HUES64 (cell line): Measurements from ENCODE around the gene TBC1D14.

ENCODE experiments used
- H3K27ac ChIP-seq: 2 replicates; pipeline ENCODE4 v1.7.0; 2013; ENCODE audit warnings: low read depth, low read length, inconsistent platforms
- H3K27me3 ChIP-seq: 2 replicates; pipeline ENCODE4 v1.6.1; 2013; ENCODE audit warnings: mild to moderate bottlenecking, low read length; ENCODE audit not compliant: insufficient read depth
- H3K36me3 ChIP-seq: 2 replicates; pipeline ENCODE4 v1.6.1; 2013; ENCODE audit warnings: mild to moderate bottlenecking, low read length; ENCODE audit not compliant: insufficient read depth
- H3K4me1 ChIP-seq: 2 replicates; pipeline ENCODE4 v1.6.1; 2013; ENCODE audit warnings: mild to moderate bottlenecking, low read length, moderate library complexity; ENCODE audit not compliant: insufficient read depth
- H3K4me3 ChIP-seq: 2 replicates; pipeline ENCODE4 v1.5.1; 2013; ENCODE audit warnings: mild to moderate bottlenecking, low read length, moderate library complexity
- H3K9ac ChIP-seq: 2 replicates; pipeline ENCODE4 v1.6.1; 2013; ENCODE audit warnings: mild to moderate bottlenecking, low read depth, low read length
- H3K9me3 ChIP-seq: 2 replicates; pipeline ENCODE4 v1.6.1; 2013; ENCODE audit warnings: low read depth, low read length; ENCODE audit not compliant: insufficient read depth
- WGBS: fragments of 150-250, 120-280 bp; methylation state at CpG from one replicate; pipeline ENCODE4 v1.1.7; 2013; ENCODE audit warnings: missing lambda C conversion rate; 5-methylcytosine and 5-hydroxymethylcytosine counted together

TBC1D14 gene

DNA sequence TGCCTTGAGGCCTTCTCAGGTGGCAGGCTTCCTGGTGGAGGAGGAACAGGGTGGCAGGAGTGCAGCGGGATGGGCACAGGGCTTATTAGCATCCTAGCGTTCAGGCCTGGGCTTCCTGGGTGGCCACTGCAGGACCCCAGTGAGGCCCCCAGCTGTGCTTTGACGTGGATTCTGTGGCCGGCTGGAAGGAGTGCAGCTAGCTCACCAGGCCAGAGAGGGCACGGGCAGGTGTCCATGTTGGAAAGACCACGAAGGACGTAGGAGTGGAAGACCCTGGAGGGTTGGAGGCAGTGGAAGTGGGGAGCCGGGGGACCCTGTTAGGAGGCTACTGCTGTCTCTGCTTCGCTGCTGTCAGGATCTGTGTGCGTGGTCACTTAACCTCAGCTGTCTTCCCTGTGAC, 120.3 kb downstream of the TBC1D14 start:
- 94% methylated on average over 10 of the region's 10 CpGs for WGBS
- Histone ChIP-seq H3K27me3 (no peaks in the 10 kb centered on the region), H3K4me1 (no peaks in the 10 kb centered on the region), H3K9me3 (no peaks in the 10 kb centered on the region), H3K4me3 (no peak overlapping the region), H3K9ac (no peak overlapping the region), H3K36me3 (peaks cover 66% of the 10 kb centered on the region), H3K27ac (no peak overlapping the region)

GRCh38 chr4:7030856-7031255, 121.2 kb downstream of the TBC1D14 start:
- 94% methylated on average over 10 of the region's 10 CpGs for WGBS
- no peak overlapping the region for H3K27ac ChIP-seq
- no peak overlapping the region for H3K4me3 ChIP-seq
- no peaks in the 10 kb centered on the region for H3K4me1 ChIP-seq
- H3K27me3 ChIP-seq, result no peaks in the 10 kb centered on the region
- no peaks in the 10 kb centered on the region for H3K9me3 ChIP-seq
- no peak overlapping the region for H3K9ac ChIP-seq
- peaks cover 57% of the 10 kb centered on the region for H3K36me3 ChIP-seq

DNA sequence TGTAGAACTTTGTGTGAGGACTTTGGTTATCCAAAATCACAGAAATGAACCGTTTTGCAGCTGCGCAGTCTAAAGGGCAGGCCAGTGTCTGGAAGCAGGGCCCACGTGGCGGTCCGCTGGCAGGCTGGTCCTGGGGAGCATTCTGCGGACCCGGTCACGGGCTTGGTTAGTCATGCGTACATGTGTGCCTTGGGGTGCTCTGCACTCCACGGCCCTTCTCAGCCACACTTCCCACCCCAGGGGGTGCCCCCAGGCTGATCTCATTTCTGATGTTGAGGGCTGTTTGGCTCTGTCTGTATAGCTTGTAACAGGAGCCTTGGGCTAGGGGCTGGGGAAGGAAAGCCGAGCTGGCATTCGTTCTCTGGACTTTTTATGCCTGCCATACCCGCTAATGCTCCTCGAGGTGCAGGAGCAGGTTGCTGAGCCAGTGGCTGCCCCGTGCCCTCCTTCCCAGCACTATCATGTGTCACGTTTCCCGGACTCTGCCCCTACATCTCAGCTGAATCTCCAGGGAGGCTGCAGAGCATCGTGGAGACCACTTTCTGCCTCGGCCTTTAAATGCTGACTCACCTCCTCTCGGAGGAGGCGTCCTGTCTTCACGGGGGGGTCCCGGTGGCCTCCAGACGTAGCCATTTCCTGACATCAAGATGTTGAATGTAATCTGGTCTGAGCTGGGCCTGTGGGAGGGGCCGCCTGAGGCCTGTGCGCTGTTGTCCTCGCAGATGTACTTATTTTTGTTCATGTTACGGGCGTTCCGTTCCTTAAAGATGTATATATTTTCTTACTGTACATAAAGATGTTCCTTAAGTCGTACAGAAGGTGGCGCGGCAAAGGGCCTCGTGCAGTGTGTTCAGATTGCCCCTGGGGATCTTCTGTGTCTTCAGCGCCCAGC, 122.2 kb downstream of the TBC1D14 start:
- Histone ChIP-seq H3K9ac (no peak overlapping the region), H3K4me3 (no peak overlapping the region), H3K27me3 (no peaks in the 10 kb centered on the region), H3K27ac (no peak overlapping the region), H3K36me3 (peaks cover 49% of the 10 kb centered on the region), H3K9me3 (no peaks in the 10 kb centered on the region), H3K4me1 (no peaks in the 10 kb centered on the region)
- WGBS, result 92% methylated on average over 32 of the region's 35 CpGs

- no peaks in the 10 kb centered on the region for H3K27me3 ChIP-seq
- H3K4me3 ChIP-seq, result no peak overlapping the region
- H3K9ac ChIP-seq, result no peak overlapping the region
- no peak overlapping the region for H3K27ac ChIP-seq
- no peaks in the 10 kb centered on the region for H3K9me3 ChIP-seq
- WGBS, result 94% methylated on average over 8 of the region's 8 CpGs
- no peaks in the 10 kb centered on the region for H3K4me1 ChIP-seq
- peaks cover 42% of the 10 kb centered on the region for H3K36me3 ChIP-seq
These were observed 123.0 kb downstream of the TBC1D14 start for GRCh38 chr4:7032596-7032995.

DNA sequence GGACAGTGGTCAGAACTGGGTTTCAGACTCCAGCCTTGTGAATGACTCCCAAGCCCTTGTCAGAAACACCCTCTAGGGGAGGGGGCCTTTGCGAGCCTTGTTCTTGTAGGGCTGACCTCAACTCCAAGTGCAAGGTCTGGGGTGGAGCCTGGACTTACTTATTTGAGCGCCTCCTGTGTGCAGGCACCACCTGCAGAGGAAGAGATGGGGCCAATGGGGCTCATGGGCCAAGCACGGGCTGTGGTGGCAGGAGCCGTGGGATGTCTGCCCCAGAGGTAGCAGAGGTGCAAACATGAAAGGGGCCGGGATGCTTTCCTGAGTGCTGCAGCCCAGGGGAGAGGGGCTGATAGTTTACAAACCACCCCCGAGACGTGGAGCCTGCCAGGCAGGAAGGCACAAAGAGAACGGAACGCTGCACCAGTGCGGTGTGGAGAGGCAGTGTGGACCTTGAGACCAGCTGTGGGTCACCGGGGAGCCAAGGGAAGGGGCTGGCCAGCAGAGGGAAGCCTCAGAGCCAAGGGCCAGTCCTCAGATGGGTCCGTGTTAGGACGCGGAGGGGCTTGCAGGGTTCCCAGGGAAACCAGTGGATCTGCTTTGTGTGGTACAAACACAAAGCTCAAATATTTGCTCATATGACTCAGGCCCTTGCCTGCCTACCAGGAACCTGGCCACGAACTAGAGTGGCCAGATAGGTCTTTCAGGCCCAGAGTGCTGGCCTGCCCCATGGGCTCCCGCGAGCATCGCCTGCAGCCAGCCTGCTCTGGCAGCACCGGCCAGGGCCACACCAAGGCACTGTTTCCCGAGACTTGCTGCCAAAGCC, 124.8 kb downstream of the TBC1D14 start:
- no peaks in the 10 kb centered on the region for H3K27me3 ChIP-seq
- no peaks in the 10 kb centered on the region for H3K9me3 ChIP-seq
- H3K27ac ChIP-seq, result no peak overlapping the region
- H3K4me3 ChIP-seq, result no peak overlapping the region
- WGBS, result 83% methylated on average over 20 of the region's 20 CpGs
- H3K9ac ChIP-seq, result no peak overlapping the region
- peaks cover 33% of the 10 kb centered on the region for H3K36me3 ChIP-seq
- no peaks in the 10 kb centered on the region for H3K4me1 ChIP-seq

DNA sequence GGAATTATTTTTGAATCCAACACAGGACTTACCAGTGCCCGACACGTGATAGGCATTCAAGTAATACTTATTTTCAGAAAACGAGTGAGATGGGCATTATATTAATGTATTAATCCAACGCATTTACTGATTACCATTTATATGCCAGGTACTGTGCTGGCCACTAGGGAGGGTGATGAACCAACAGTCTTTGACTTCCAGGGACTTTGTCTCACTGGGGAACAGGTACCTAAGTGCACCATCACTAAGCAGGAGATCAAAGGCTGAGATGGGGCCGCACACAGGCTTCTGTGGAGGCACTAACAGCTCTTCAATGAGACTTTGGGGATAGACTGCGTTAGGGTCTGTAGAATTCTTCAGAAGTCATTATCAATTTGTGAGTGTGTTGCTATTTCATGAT, 127.8 kb downstream of the TBC1D14 start:
- no peak overlapping the region for H3K9ac ChIP-seq
- H3K4me1 ChIP-seq, result no peaks in the 10 kb centered on the region
- no peaks in the 10 kb centered on the region for H3K9me3 ChIP-seq
- WGBS, result 85% methylated on average over 3 of the region's 6 CpGs
- peaks cover 23% of the 10 kb centered on the region for H3K27me3 ChIP-seq
- H3K4me3 ChIP-seq, result no peak overlapping the region
- peaks cover 7% of the 10 kb centered on the region for H3K36me3 ChIP-seq
- no peak overlapping the region for H3K27ac ChIP-seq

DNA sequence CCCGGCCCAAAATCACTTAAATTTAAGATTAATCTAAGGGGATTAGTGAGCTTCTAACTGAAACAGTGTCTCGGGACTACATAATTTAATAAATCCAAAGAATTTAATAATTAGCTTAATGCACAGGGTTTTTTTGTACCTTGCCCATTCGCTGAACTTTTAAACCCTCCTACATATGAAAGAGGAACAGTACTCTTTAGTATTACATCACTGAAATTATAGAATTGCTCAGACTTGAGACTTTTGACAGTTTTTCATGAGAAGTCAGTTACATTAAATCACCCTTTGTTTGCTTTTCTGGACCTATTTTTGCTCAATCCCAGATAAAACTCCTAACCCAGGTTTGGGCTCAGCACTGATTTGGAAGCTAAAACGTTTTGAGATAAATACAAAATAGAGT, 131.1 kb downstream of the TBC1D14 start:
- Histone ChIP-seq H3K4me1 (no peaks in the 10 kb centered on the region), H3K9me3 (no peaks in the 10 kb centered on the region), H3K4me3 (no peak overlapping the region), H3K27me3 (peaks cover 32% of the 10 kb centered on the region), H3K9ac (no peak overlapping the region), H3K36me3 (no peaks in the 10 kb centered on the region), H3K27ac (no peak overlapping the region)
- WGBS, result 92% methylated on average over 2 of the region's 4 CpGs

GRCh38 chr4:7041246-7041645, 131.6 kb downstream of the TBC1D14 start:
- WGBS, result 94% methylated on average over 19 of the region's 19 CpGs
- no peak overlapping the region for H3K9ac ChIP-seq
- no peak overlapping the region for H3K27ac ChIP-seq

GRCh38 chr4:7041801-7042502, 132.3 kb downstream of the TBC1D14 start:
- WGBS, result 38% methylated on average over 42 of the region's 42 CpGs
- Histone ChIP-seq H3K27me3 (peaks cover 32% of the 10 kb centered on the region), H3K4me1 (no peaks in the 10 kb centered on the region), H3K9me3 (no peaks in the 10 kb centered on the region), H3K27ac (no peak overlapping the region), H3K9ac (0 out of 2 replicates have a peak overlapping the region, but pooled peaks have one; percentile 20), H3K36me3 (no peaks in the 10 kb centered on the region), H3K4me3 (peak overlapping the region; percentile 72)

More at GRCh38 chr4:7041246-7041645, 131.6 kb downstream of the TBC1D14 start:
- Histone ChIP-seq H3K4me3 (no peak overlapping the region), H3K9me3 (no peaks in the 10 kb centered on the region), H3K36me3 (no peaks in the 10 kb centered on the region), H3K4me1 (no peaks in the 10 kb centered on the region), H3K27me3 (peaks cover 32% of the 10 kb centered on the region)

DNA sequence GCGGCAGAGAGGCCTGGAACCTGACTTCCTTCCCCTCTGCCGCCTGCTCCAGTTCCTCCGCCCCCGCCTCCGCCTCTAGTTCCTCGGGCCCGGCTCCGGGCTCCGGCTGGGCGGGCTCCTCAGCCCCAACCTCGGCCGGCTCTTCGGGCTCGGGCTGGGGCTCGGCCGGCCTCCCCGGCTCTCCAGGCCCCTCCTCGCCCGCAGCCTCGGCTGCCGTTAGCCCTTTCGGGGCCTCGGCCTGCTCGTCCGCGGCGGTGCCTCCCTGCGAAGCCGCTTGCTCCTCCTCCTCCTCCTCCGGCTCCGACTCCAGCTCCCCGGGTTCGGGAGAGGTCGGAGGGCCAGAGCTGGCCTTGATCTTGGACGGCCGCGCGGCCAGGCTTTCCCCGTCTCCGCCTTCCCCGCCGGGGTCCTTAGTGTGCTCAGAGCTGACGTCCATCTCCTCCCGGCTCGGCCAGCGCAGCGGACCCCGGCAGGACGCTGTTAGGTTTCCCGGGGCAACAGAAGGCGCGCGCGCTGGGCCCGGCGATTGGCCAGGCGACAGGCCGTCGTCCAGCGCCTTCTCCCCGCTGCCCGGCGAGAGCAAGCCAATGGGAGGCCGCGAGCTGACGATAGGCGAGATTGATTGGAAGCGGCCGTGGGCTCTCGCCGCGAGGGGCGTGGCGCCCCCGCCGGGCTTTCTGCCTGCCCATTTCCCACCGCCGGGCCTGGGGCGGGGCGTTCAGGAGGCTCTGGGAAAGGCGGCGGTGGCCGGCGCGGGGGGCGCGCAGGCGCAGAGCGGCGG, 133.1 kb downstream of the TBC1D14 start:
- under 1% methylated on average over 90 of the region's 90 CpGs for WGBS
- H3K27me3 ChIP-seq, result peaks cover 32% of the 10 kb centered on the region

More for the DNA sequence above, 133.1 kb downstream of the TBC1D14 start:
- Histone ChIP-seq H3K9ac (peak overlapping the region; percentile 20; the same call in 1 of the 2 replicates), H3K9me3 (no peaks in the 10 kb centered on the region), H3K36me3 (no peaks in the 10 kb centered on the region), H3K27ac (no peak overlapping the region), H3K4me3 (peak overlapping the region; percentile 72), H3K4me1 (no peaks in the 10 kb centered on the region)
